SK-N-SH (cell line): ENCODE measurements around the gene GALNTL6. TPM values are rescaled to one million over a fixed set of nuclear protein-coding genes. Genes with fewer than 3 reads are reported as not detected.

Source experiments
- CTCF ChIA-PET: fragments of 300-600, 350-600 bp; formaldehyde crosslinking; extraction: SDS; loops from one replicate; lab custom pipeline; 2021; lab: Yijun Ruan, JAX
- POLR2A ChIA-PET: fragments of 350-600 bp; sonication (Branson Sonifier 250); formaldehyde crosslinking; extraction: SDS; loops from one replicate; lab custom pipeline; 2020; ENCODE audit warnings: antibody characterized with exemption, inconsistent platforms; lab: Yijun Ruan, JAX
- DNase-seq: peaks from one replicate; pipeline ENCODE4 v3.0.0; 2012
- H2AFZ ChIP-seq: fragments of 200-600 bp; sonication (generic); 2 replicates; pipeline ENCODE4 v1.8.1; 2016; ENCODE audit warnings: antibody characterized with exemption, mild to moderate bottlenecking, low read depth
- H3F3A ChIP-seq: fragments of 200-600 bp; sonication (generic); replicated peaks from 2 replicates; pipeline ENCODE3; 2016; ENCODE audit warnings: antibody characterized with exemption, mild to moderate bottlenecking; ENCODE audit not compliant: insufficient read depth
- H3K27ac ChIP-seq, 2 experiments: fragments of 200-500 bp in 1 of 2; fragments of 200-600 bp in 1 of 2; sonication (Bioruptor generic) in 1 of 2; sonication (generic), shearing (Covaris generic) in 1 of 2; 2 replicates each; pipeline versions ENCODE4 v1.5.1 to v1.6.1; 2014 to 2016; ENCODE audit warnings: low read depth in 2 of 2, inconsistent platforms in 1 of 2, low read length in 1 of 2, mild to moderate bottlenecking in 1 of 2, mixed read lengths in 1 of 2
- H3K27me3 ChIP-seq: fragments of 200-600 bp; sonication (generic), shearing (Covaris generic); 2 replicates; pipeline ENCODE4 v1.6.1; 2016; ENCODE audit warnings: mixed run types; ENCODE audit not compliant: insufficient read depth
- H3K36me3 ChIP-seq, 2 experiments: fragments of 200-500 bp in 1 of 2; fragments of 200-600 bp in 1 of 2; sonication (Bioruptor generic) in 1 of 2; sonication (generic) in 1 of 2; replicated peaks in 1 of 2; 2 replicates each; pipeline versions ENCODE3 to v1.5.1; 2014 to 2016; ENCODE audit warnings: low read length in 1 of 2, mild to moderate bottlenecking in 1 of 2; ENCODE audit not compliant: insufficient read depth in 2 of 2, control insufficient read depth in 1 of 2
- H3K4me1 ChIP-seq, 2 experiments: fragments of 200-500 bp in 1 of 2; fragments of 200-600 bp in 1 of 2; sonication (Bioruptor generic) in 1 of 2; sonication (generic), shearing (Covaris generic) in 1 of 2; 2 replicates each; pipeline versions ENCODE4 v1.5.1 to v1.6.1; 2014 to 2016; ENCODE audit warnings: low read depth in 1 of 2, low read length in 1 of 2, mixed run types in 1 of 2; ENCODE audit not compliant: insufficient read depth in 2 of 2, control insufficient read depth in 1 of 2
- H3K4me2 ChIP-seq: fragments of 200-600 bp; sonication (generic), shearing (Covaris generic); 2 replicates; pipeline ENCODE4 v1.6.1; 2017; ENCODE audit warnings: mixed run types
- H3K4me3 ChIP-seq, 2 experiments: fragments of 200-500 bp in 1 of 2; fragments of 200-600 bp in 1 of 2; sonication (Bioruptor generic) in 1 of 2; sonication (generic), shearing (Covaris generic) in 1 of 2; 2 replicates each; pipeline versions ENCODE4 v1.5.1 to v1.8.1; 2014 to 2016; ENCODE audit warnings: low read depth in 2 of 2, inconsistent platforms in 1 of 2, low read length in 1 of 2, mild to moderate bottlenecking in 1 of 2, mixed read lengths in 1 of 2, moderate library complexity in 1 of 2
- H3K79me2 ChIP-seq: fragments of 200-600 bp; sonication (generic); 2 replicates; pipeline ENCODE4 v1.8.1; 2017; ENCODE audit warnings: mild to moderate bottlenecking; ENCODE audit not compliant: insufficient read depth
- H3K9ac ChIP-seq: fragments of 200-600 bp; sonication (generic); 2 replicates; pipeline ENCODE4 v1.6.1; 2017; ENCODE audit warnings: mixed run types
- H3K9me2 ChIP-seq: fragments of 200-600 bp; sonication (generic); 2 replicates; pipeline ENCODE4 v1.6.1; 2017; ENCODE audit warnings: mixed run types
- H3K9me3 ChIP-seq: fragments of 200-600 bp; sonication (generic); 2 replicates; pipeline ENCODE4 v1.6.1; 2017; ENCODE audit warnings: mixed run types, mild to moderate bottlenecking, moderate library complexity
- H4K20me1 ChIP-seq: fragments of 200-600 bp; sonication (generic); 2 replicates; pipeline ENCODE4 v1.6.1; 2017; ENCODE audit warnings: mild to moderate bottlenecking, mixed run types; ENCODE audit not compliant: insufficient read depth
- CHD2 ChIP-seq: fragments of 150-350 bp; IDR thresholded peaks from 2 replicates; pipeline ENCODE4 v1.6.1; 2018; ENCODE audit warnings: low read length; ENCODE audit not compliant: partially characterized antibody
- EP300 ChIP-seq, 2 experiments: IDR thresholded peaks; 2 replicates each; pipeline versions ENCODE4 v1.4.0 to v1.6.1; 2012; ENCODE audit warnings: borderline replicate concordance in 1 of 2, low read depth in 1 of 2, low read length in 1 of 2
- FOSL2 ChIP-seq: IDR thresholded peaks from 2 replicates; pipeline ENCODE4 v1.4.0; 2012; ENCODE audit warnings: low read depth, mild to moderate bottlenecking, moderate library complexity, borderline replicate concordance
- FOXJ3 ChIP-seq: sonication (generic); formaldehyde crosslinking; IDR thresholded peaks from 2 replicates; pipeline ENCODE4 v1.5.1; 2020; ENCODE audit warnings: mild to moderate bottlenecking, missing genetic modification reagents
- FOXM1 ChIP-seq: IDR thresholded peaks from 2 replicates; pipeline ENCODE4 v1.4.0; 2012; ENCODE audit warnings: low read depth, mild to moderate bottlenecking
- JUND ChIP-seq: IDR thresholded peaks from 2 replicates; pipeline ENCODE4 v1.4.0; 2012
- NFIC ChIP-seq: IDR thresholded peaks from 2 replicates; pipeline ENCODE4 v1.4.0; 2012; ENCODE audit warnings: borderline replicate concordance
- RAD21 ChIP-seq: IDR thresholded peaks from 2 replicates; pipeline ENCODE4 v1.6.1; 2012; ENCODE audit warnings: mild to moderate bottlenecking, low read length
- RXRA ChIP-seq: IDR thresholded peaks from 2 replicates; pipeline ENCODE4 v1.4.0; 2012; ENCODE audit warnings: low read depth, mild to moderate bottlenecking, borderline replicate concordance
- SMC3 ChIP-seq: IDR thresholded peaks from 2 replicates; pipeline ENCODE4 v1.6.1; 2012; ENCODE audit warnings: low read depth, low read length, improper control_type of control experiment
- TEAD4 ChIP-seq: IDR thresholded peaks from 2 replicates; pipeline ENCODE4 v1.4.0; 2012; ENCODE audit warnings: mild to moderate bottlenecking, borderline replicate concordance; ENCODE audit not compliant: insufficient read depth
- YY1 ChIP-seq: IDR thresholded peaks from 2 replicates; pipeline ENCODE4 v1.4.0; 2012; ENCODE audit warnings: low read depth, mild to moderate bottlenecking
- WGBS: methylation state at CpG from one replicate; pipeline ENCODE4 v1.1.6; 2017; ENCODE audit warnings: low lambda C conversion rate; 5-methylcytosine and 5-hydroxymethylcytosine counted together
- polyA plus RNA-seq, 3 experiments: library from polyadenylated mRNA; depleted of rRNA; stranded (reverse); fragments of >200 nt; gene quantifications; 2 replicates each; pipeline ENCODE4 v1.2.3, GENCODE V29; 2012
- TF ChIP-seq, protein P1 (sequence below): IDR thresholded peaks from 2 replicates; pipeline ENCODE4; 2012
- TF ChIP-seq, protein P2 (sequence below): IDR thresholded peaks from 2 replicates; pipeline ENCODE4 v1.4.0; 2012; ENCODE audit warnings: low read depth, borderline replicate concordance
- TF ChIP-seq, protein P3 (sequence below): fragments of 150-350 bp; IDR thresholded peaks from 2 replicates; pipeline ENCODE4 v1.6.1; 2017; ENCODE audit warnings: antibody characterized with exemption, low read length, low read depth, borderline replicate concordance
- TF ChIP-seq, protein P4 (sequence below): IDR thresholded peaks from 2 replicates; pipeline ENCODE4 v1.4.0; 2012; ENCODE audit warnings: low read depth, borderline replicate concordance

GALNTL6 gene
- polyA plus RNA-seq, 1 of the 3 experiments (the other 2 are of a cell fraction), result 0.07 TPM

DNA sequence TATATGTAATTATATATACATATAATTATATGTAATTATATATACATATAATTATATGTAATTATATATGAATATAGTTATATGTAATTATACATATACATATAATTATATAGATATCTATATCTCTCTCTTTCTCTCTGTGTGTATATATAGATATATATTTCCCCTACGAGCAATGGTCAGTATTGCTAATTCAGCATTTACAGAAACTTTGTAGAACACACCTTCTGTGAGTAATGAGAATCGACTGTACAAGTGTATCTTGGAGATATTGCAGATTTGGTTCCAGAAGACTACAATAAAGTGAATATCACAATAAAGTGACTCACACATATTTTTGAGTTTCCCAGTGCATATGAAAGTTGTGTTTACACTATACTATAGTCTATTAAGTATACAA is 33.7 kb downstream of the GALNTL6 start (continued):
- TF ChIP-seq, protein P1, sequence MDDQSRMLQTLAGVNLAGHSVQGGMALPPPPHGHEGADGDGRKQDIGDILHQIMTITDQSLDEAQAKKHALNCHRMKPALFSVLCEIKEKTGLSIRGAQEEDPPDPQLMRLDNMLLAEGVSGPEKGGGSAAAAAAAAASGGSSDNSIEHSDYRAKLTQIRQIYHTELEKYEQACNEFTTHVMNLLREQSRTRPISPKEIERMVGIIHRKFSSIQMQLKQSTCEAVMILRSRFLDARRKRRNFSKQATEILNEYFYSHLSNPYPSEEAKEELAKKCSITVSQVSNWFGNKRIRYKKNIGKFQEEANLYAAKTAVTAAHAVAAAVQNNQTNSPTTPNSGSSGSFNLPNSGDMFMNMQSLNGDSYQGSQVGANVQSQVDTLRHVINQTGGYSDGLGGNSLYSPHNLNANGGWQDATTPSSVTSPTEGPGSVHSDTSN, result no peak
- TF ChIP-seq, protein P2, sequence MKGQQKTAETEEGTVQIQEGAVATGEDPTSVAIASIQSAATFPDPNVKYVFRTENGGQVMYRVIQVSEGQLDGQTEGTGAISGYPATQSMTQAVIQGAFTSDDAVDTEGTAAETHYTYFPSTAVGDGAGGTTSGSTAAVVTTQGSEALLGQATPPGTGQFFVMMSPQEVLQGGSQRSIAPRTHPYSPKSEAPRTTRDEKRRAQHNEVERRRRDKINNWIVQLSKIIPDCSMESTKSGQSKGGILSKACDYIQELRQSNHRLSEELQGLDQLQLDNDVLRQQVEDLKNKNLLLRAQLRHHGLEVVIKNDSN, result no peak

DNA sequence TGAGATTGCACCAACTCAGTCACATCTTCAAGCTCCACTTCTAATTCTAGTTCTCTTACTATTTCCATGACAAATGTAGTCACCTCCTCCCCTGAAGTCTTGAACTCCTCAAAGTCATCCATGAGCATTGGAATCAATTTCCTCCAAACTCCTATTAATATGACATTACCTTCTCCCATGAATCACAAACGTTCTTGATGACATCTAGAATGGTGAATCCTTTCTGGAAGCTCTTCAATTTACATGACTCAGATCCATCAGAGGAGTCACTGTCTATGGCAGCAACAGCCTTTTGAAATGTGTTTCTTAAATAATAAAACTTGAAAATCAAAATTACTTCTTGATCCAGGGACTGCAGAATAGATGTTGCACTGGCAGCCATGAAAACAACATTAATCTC is 34.5 kb downstream of the GALNTL6 start:
- Histone ChIP-seq H3K27me3 (no peaks in the 10 kb centered on the region), H3K9me2 (no peaks in the 10 kb centered on the region), H4K20me1 (no peaks in the 10 kb centered on the region), H2AFZ (no peak overlapping the region), H3K4me3 (no peak overlapping the region)
- POLR2A ChIA-PET, result no interaction called here
- CTCF ChIA-PET, result interaction anchor here (1.2 kb wide), 1 partner anchor 354 kb away, joined by 5 read pairs; no protein-coding TSS in a partner anchor
- TF ChIP-seq SMC3 (no peak), TEAD4 (no peak), FOXJ3 (CRISPR knock-in tag) (no peak), RAD21 (no peak), FOXM1 (no peak), EP300 (IDR thresholded peaks at IDR 0.05; ENCODE audit: borderline replicate concordance in 1 of 2, low read depth in 1 of 2, low read length in 1 of 2) (no peak), RXRA (no peak)
- TF ChIP-seq, protein P3, sequence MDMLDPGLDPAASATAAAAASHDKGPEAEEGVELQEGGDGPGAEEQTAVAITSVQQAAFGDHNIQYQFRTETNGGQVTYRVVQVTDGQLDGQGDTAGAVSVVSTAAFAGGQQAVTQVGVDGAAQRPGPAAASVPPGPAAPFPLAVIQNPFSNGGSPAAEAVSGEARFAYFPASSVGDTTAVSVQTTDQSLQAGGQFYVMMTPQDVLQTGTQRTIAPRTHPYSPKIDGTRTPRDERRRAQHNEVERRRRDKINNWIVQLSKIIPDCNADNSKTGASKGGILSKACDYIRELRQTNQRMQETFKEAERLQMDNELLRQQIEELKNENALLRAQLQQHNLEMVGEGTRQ, result no peak
- TF ChIP-seq, all 33 proteins: peak for 0
- no peak for DNase-seq
- no peak overlapping the region for H3K4me2 ChIP-seq
- no peak overlapping the region for H3K9ac ChIP-seq
- no peaks in the 10 kb centered on the region for H3K4me1 ChIP-seq
- no peaks in the 10 kb centered on the region for H3K9me3 ChIP-seq
- no peak overlapping the region for H3K27ac ChIP-seq
- no peaks in the 10 kb centered on the region for H3K79me2 ChIP-seq
- H3F3A ChIP-seq, result no peaks in the 10 kb centered on the region
- WGBS, result 9% methylated on average over 1 of the region's 1 CpG
- H3K36me3 ChIP-seq, result no peaks in the 10 kb centered on the region

DNA sequence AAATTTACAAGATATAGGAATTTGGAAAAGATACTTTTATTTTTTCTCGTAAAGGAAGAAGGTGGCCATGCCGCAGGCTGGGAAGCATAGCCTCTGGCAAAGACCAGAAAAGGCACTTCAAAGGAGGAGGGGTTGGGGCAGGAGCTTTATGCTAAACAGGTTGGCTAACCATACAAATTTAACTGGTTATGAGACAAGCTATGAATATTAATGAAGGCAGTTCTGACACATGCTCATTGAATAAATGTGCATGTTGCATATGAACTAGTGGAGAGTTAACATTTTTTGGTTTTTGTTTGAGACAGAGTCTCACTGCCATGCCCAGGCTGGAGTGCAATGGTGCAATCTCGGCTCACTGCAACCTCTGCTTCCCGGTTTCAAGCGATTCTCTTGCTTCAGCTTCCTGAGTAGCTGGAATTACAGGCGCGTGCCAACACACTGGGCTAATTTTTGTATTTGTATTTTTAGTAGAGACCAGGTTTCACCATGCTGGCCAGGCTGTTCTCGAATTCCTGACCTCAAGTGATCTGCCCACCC is 36.5 kb downstream of the GALNTL6 start:
- H3K27ac ChIP-seq, result no peak overlapping the region
- H3K4me1 ChIP-seq, result no peaks in the 10 kb centered on the region
- no peaks in the 10 kb centered on the region for H4K20me1 ChIP-seq
- no peaks in the 10 kb centered on the region for H3K27me3 ChIP-seq
- H3K4me3 ChIP-seq, result no peak overlapping the region
- no peak overlapping the region for H3K9ac ChIP-seq
- no peaks in the 10 kb centered on the region for H3K9me3 ChIP-seq
- WGBS, result 64% methylated on average over 8 of the region's 8 CpGs
- H3K79me2 ChIP-seq, result no peaks in the 10 kb centered on the region
- POLR2A ChIA-PET, result no interaction called here
- H3K4me2 ChIP-seq, result no peak overlapping the region
- no peaks in the 10 kb centered on the region for H3K9me2 ChIP-seq
- H3F3A ChIP-seq, result no peaks in the 10 kb centered on the region
- CTCF ChIA-PET, result interaction anchor here (1.7 kb wide), 1 partner anchor 11 kb away, joined by 3 read pairs; no protein-coding TSS in a partner anchor
- no peak for DNase-seq
- H2AFZ ChIP-seq, result no peak overlapping the region
- no peaks in the 10 kb centered on the region for H3K36me3 ChIP-seq
- TF ChIP-seq NFIC, result no peak
- TF ChIP-seq SMC3, result no peak
- TF ChIP-seq, protein P1, result no peak
- no peak for TF ChIP-seq YY1
- TF ChIP-seq, protein P3, result no peak
- no peak for TF ChIP-seq FOSL2
- TF ChIP-seq, protein P4, sequence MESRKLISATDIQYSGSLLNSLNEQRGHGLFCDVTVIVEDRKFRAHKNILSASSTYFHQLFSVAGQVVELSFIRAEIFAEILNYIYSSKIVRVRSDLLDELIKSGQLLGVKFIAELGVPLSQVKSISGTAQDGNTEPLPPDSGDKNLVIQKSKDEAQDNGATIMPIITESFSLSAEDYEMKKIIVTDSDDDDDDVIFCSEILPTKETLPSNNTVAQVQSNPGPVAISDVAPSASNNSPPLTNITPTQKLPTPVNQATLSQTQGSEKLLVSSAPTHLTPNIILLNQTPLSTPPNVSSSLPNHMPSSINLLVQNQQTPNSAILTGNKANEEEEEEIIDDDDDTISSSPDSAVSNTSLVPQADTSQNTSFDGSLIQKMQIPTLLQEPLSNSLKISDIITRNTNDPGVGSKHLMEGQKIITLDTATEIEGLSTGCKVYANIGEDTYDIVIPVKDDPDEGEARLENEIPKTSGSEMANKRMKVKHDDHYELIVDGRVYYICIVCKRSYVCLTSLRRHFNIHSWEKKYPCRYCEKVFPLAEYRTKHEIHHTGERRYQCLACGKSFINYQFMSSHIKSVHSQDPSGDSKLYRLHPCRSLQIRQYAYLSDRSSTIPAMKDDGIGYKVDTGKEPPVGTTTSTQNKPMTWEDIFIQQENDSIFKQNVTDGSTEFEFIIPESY, result no peak
- no peak for TF ChIP-seq CHD2
- TF ChIP-seq JUND, result no peak
- no peak for TF ChIP-seq EP300 (IDR thresholded peaks at IDR 0.05; ENCODE audit: borderline replicate concordance in 1 of 2, low read depth in 1 of 2, low read length in 1 of 2)
